ENCODE measurements around the gene JTB. TPM values are rescaled to one million over a fixed set of nuclear protein-coding genes. Genes with fewer than 3 reads are reported as not detected.
"Not testable (repeated sequence)": the region's sequence is repeated elsewhere in the genome, so short reads cannot be mapped to it uniquely, and the experiment has no call there.

The JTB gene
- total RNA-seq, 4 donors from 2014 or later: 145 to 213 (median 182) TPM

DNA sequence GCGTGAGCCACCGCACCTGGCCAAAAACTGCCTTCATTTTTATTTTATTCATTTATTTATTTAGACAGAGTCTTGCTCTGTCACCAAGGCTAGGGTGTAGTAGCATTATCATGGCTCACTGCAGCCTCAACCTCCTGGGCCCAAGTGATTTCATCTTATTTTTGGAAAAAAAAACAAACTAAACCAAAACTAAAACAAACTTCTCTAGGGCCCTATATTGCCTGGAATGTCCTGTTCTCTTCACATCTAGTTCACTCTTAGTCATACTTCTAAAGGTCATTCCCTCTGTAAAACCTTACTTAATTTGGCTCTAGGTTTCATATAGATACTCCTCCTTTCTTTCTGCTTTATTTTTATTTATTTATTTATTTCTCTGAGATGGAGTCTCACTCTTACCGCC, 28.7 kb upstream of the JTB start:
- no peaks in the 10 kb centered on the region for H3K27me3 ChIP-seq
- no peaks in the 10 kb centered on the region for H3K4me1 ChIP-seq
- DNase-seq (ENCODE audit: low spot score in 2 of 2): no peak
- no peak overlapping the region for H3K4me3 ChIP-seq
- H3K9me3 ChIP-seq: no peaks in the 10 kb centered on the region
- no peak for TF ChIP-seq CTCF (IDR thresholded peaks at IDR 0.05)
- TF ChIP-seq POLR2A (IDR thresholded peaks at IDR 0.05): no peak
- no peak for TF ChIP-seq EP300 (IDR thresholded peaks at IDR 0.05)
- no peak for TF ChIP-seq POLR2AphosphoS5 (IDR thresholded peaks at IDR 0.05)
- H3K27ac ChIP-seq: no peak overlapping the region
- H3K36me3 ChIP-seq: no peaks in the 10 kb centered on the region
- 93% methylated on average over 3 of the region's 3 CpGs for WGBS

GRCh38 chr1:154000420-154000819, 22.9 kb upstream of the JTB start:
- WGBS: 78% methylated on average over 4 of the region's 4 CpGs
- no peaks in the 10 kb centered on the region for H3K27me3 ChIP-seq
- H3K36me3 ChIP-seq: no peaks in the 10 kb centered on the region
- TF ChIP-seq POLR2AphosphoS5 (IDR thresholded peaks at IDR 0.05): no peak
- TF ChIP-seq EP300 (IDR thresholded peaks at IDR 0.05): no peak
- no peak for TF ChIP-seq CTCF (IDR thresholded peaks at IDR 0.05)
- TF ChIP-seq POLR2A (IDR thresholded peaks at IDR 0.05): no peak
- DNase-seq (ENCODE audit: low spot score in 2 of 2): no peak
- H3K27ac ChIP-seq: no peak overlapping the region
- H3K9me3 ChIP-seq: no peaks in the 10 kb centered on the region
- H3K4me3 ChIP-seq: no peak overlapping the region
- H3K4me1 ChIP-seq: no peaks in the 10 kb centered on the region

DNA sequence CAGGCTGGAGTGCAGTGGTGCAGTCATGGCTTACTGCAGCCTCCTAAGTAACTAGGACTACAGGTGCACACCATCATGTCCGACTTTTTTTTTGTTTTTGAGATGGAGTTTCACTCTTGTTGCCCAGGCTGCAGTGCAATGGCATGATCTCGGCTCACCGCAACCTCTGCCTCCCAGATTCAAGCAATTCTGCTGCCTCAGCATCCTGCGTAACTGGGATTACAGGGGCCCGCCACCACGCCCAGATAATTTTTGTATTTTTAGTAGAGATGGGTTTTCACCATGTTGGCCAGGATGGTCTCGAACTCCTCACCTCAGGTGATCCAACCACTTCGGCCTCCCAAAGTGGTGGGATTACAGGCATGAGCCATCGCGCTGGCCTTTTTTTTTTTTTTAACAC, 19.4 kb upstream of the JTB start:
- not testable (repeated sequence) for H3K9me3 ChIP-seq; H3K27ac ChIP-seq; H3K4me3 ChIP-seq; DNase-seq (ENCODE audit: low spot score in 2 of 2); H3K27me3 ChIP-seq
- H3K4me1 ChIP-seq: peaks cover 16% of the 10 kb centered on the region
- H3K36me3 ChIP-seq: peaks cover 27% of the 10 kb centered on the region
- WGBS: 96% methylated on average over 10 of the region's 10 CpGs

GRCh38 chr1:153995640-153996039, 18.2 kb upstream of the JTB start:
- H3K9me3 ChIP-seq: no peaks in the 10 kb centered on the region
- H3K27ac ChIP-seq: no peak overlapping the region
- no peak overlapping the region for H3K4me3 ChIP-seq
- WGBS: 93% methylated on average over 11 of the region's 11 CpGs
- H3K36me3 ChIP-seq: peaks cover 29% of the 10 kb centered on the region
- DNase-seq (ENCODE audit: low spot score in 2 of 2): no peak
- peaks cover 24% of the 10 kb centered on the region for H3K4me1 ChIP-seq
- no peaks in the 10 kb centered on the region for H3K27me3 ChIP-seq
- TF ChIP-seq CTCF (IDR thresholded peaks at IDR 0.05) (no peak), POLR2AphosphoS5 (IDR thresholded peaks at IDR 0.05) (no peak), POLR2A (IDR thresholded peaks at IDR 0.05) (no peak)

DNA sequence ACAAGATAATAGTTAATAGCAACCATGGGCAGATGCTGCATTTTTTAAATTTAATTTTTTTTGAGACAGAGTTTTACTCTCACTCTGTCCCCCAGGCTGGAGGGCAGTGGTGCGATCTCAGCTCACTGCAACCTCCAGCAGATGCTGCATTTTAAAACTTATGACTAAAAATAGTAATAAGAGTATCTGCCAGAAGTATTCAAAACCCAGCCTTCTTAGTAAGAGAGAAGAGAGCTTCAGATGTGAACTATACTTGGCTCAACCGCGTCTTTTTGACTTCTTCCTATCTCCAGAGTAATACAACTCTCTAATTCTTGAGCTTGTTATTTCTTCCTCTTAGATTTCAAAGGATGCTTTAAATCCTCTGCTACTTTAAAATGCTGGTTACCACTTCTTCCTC, 17.7 kb upstream of the JTB start:
- Histone ChIP-seq H3K4me1 (peaks cover 25% of the 10 kb centered on the region), H3K36me3 (peaks cover 29% of the 10 kb centered on the region), H3K9me3 (no peaks in the 10 kb centered on the region), H3K27ac (no peak overlapping the region), H3K27me3 (no peaks in the 10 kb centered on the region), H3K4me3 (no peak overlapping the region)
- TF ChIP-seq POLR2A (IDR thresholded peaks at IDR 0.05) (no peak), EP300 (IDR thresholded peaks at IDR 0.05) (no peak)
- WGBS: 85% methylated on average over 3 of the region's 3 CpGs
- no peak for DNase-seq (ENCODE audit: low spot score in 2 of 2)

- H3K9me3 ChIP-seq: no peaks in the 10 kb centered on the region
- DNase-seq (ENCODE audit: low spot score in 2 of 2): no peak
- no peaks in the 10 kb centered on the region for H3K27me3 ChIP-seq
- peaks cover 29% of the 10 kb centered on the region for H3K36me3 ChIP-seq
- H3K4me1 ChIP-seq: peaks cover 35% of the 10 kb centered on the region
- TF ChIP-seq CTCF (IDR thresholded peaks at IDR 0.05) (no peak), POLR2A (IDR thresholded peaks at IDR 0.05) (no peak), EP300 (IDR thresholded peaks at IDR 0.05) (no peak), POLR2AphosphoS5 (IDR thresholded peaks at IDR 0.05) (no peak)
- peak overlapping the region; percentile 90 for H3K4me3 ChIP-seq
- WGBS: 90% methylated on average over 2 of the region's 2 CpGs
- H3K27ac ChIP-seq: peak overlapping the region; percentile 97
Measured at GRCh38 chr1:153991806-153992205, 14.3 kb upstream of the JTB start.
